ENCODE results near the gene VGLL3. TPM values are rescaled to one million over a fixed set of nuclear protein-coding genes. Genes with fewer than 3 reads are reported as not detected.

The VGLL3 gene
- total RNA-seq, 1 donor from 2014 or later: 177 TPM

DNA sequence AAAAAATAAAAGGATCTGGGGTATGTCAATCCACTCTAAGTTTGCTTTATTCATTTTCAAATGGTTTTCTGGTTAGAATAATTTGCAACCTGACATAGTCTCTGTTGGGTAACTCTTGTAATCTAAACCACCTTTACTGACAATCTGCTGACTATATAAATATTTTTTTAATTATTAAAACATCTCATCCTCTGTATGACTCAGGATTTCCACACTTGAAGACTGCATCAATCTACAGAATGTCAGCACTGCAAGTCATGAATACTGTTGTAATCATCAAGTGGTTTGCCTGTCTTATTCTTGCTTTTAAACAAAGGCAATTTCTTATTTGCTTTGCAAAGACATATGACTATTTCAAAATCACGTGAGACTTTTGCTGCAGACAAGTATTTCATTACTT is 42.1 kb downstream of the VGLL3 start:
- no peaks in the 10 kb centered on the region for H3K9me3 Mint-ChIP-seq (ENCODE audit: low read depth)
- no peak for TF ChIP-seq CTCF (IDR thresholded peaks at IDR 0.05)
- H3K4me1 Mint-ChIP-seq (ENCODE audit: low read depth): peaks cover 78% of the 10 kb centered on the region
- no peak overlapping the region for H3K4me3 Mint-ChIP-seq (ENCODE audit: unreplicated experiment)
- peak overlapping the region; percentile 84 for H3K27ac Mint-ChIP-seq (ENCODE audit: unreplicated experiment)
- H3K36me3 Mint-ChIP-seq (ENCODE audit: low read depth): peaks cover 29% of the 10 kb centered on the region
- H3K27me3 Mint-ChIP-seq (ENCODE audit: low read depth): no peaks in the 10 kb centered on the region
- DNase-seq (ENCODE audit: low spot score): no peak

DNA sequence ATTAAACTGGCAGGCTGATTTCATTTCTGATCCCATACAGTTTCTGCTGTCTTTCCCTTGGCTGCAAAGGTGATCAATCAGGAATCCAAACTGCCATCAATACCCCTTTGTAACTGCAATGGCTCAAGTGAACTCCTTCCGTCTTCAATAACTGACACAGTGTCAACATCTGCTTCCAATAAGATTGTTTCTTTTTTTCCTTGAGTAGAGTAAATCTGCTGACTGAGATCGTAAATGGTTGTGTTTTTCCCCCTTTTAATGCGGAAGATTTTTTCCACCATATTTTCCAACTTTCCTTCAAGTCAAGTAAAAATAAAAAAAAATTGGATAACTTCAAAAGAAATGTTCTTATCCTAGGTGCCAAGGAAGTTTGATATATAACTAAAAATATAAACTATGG is 48.7 kb downstream of the VGLL3 start:
- peaks cover 37% of the 10 kb centered on the region for H3K36me3 Mint-ChIP-seq (ENCODE audit: low read depth)
- peaks cover 4% of the 10 kb centered on the region for H3K9me3 Mint-ChIP-seq (ENCODE audit: low read depth)
- H3K4me3 Mint-ChIP-seq (ENCODE audit: unreplicated experiment): no peak overlapping the region
- peaks cover 62% of the 10 kb centered on the region for H3K4me1 Mint-ChIP-seq (ENCODE audit: low read depth)
- no peak for DNase-seq (ENCODE audit: low spot score)
- TF ChIP-seq CTCF (IDR thresholded peaks at IDR 0.05): no peak
- no peaks in the 10 kb centered on the region for H3K27me3 Mint-ChIP-seq (ENCODE audit: low read depth)
- H3K27ac Mint-ChIP-seq (ENCODE audit: unreplicated experiment): peak overlapping the region; percentile 9

DNA sequence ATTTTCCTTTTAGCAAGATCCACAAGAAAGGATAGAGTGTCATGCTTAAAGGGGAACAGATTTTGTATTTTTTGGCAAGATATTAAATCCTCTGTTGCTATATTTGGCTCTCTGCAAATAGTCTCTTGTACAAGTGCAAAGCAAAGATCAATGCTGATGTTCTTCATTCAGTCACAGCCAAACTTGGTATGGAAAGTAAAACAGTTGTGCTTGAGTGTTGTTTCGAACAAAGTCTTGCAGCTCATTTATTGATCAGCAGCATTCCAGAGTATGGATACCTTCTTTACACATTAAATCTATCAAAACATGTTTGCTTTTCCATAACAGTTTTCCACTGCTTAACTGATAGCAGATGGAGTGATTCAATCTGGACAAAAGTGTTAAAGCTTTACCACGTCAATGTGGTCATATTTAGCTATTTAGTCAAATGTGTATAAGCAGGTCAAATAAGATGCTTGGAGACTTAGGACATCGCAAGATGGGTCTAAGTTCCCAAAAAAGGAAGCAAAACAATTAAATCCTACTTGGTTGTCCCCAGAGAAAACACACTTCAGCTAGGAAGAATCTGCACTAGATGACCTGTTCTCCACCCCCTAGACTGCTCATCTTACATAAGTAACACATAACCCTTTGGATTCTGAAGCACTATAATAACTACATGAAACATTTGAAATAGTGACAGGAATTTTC is 52.4 kb downstream of the VGLL3 start:
- no peak for TF ChIP-seq CTCF (IDR thresholded peaks at IDR 0.05)
- Mint-ChIP-seq H3K27ac (ENCODE audit: unreplicated experiment) (peak overlapping the region; percentile 83), H3K36me3 (ENCODE audit: low read depth) (peaks cover 17% of the 10 kb centered on the region), H3K4me3 (ENCODE audit: unreplicated experiment) (peak overlapping the region; percentile 23), H3K27me3 (ENCODE audit: low read depth) (no peaks in the 10 kb centered on the region), H3K4me1 (ENCODE audit: low read depth) (peaks cover 79% of the 10 kb centered on the region), H3K9me3 (ENCODE audit: low read depth) (peaks cover 7% of the 10 kb centered on the region)
- DNase-seq (ENCODE audit: low spot score): no peak

DNA sequence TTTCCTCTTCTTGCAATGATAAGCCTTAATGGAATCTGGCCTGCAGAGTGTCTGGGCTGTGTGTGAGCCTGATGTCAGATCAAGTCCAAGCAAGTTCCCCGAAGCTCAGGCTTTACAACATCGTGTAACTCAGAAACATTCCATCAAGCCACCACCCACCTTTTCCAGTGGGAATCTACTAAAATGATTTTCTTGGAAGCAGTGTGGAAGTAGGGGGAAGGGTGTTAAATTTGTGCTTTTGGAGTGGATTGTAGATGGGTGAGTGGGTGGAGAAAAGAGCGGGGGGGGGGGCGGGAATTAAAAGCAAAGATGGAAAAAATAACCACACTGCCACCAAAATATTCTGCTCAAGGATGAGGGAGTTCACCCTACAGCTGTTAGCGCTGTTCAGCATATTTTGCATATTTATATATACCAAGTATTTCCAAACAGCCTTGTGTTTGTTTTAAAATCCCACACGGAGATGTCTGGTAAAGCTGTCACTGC is 53.6 kb downstream of the VGLL3 start:
- TF ChIP-seq CTCF (IDR thresholded peaks at IDR 0.05): no peak
- peak overlapping the region; percentile 83 for H3K27ac Mint-ChIP-seq (ENCODE audit: unreplicated experiment)
- no peak overlapping the region for H3K4me3 Mint-ChIP-seq (ENCODE audit: unreplicated experiment)
- H3K9me3 Mint-ChIP-seq (ENCODE audit: low read depth): peaks cover 7% of the 10 kb centered on the region
- H3K27me3 Mint-ChIP-seq (ENCODE audit: low read depth): no peaks in the 10 kb centered on the region
- peaks cover 82% of the 10 kb centered on the region for H3K4me1 Mint-ChIP-seq (ENCODE audit: low read depth)
- H3K36me3 Mint-ChIP-seq (ENCODE audit: low read depth): peaks cover 13% of the 10 kb centered on the region
- DNase-seq (ENCODE audit: low spot score): no peak

GRCh38 chr3:86934851-86935250 is 56.1 kb downstream of the VGLL3 start:
- H3K4me3 Mint-ChIP-seq (ENCODE audit: unreplicated experiment): no peak overlapping the region
- peaks cover 8% of the 10 kb centered on the region for H3K36me3 Mint-ChIP-seq (ENCODE audit: low read depth)
- H3K27me3 Mint-ChIP-seq (ENCODE audit: low read depth): no peaks in the 10 kb centered on the region
- DNase-seq (ENCODE audit: low spot score): no peak
- H3K4me1 Mint-ChIP-seq (ENCODE audit: low read depth): peaks cover 96% of the 10 kb centered on the region
- peaks cover 7% of the 10 kb centered on the region for H3K9me3 Mint-ChIP-seq (ENCODE audit: low read depth)
- H3K27ac Mint-ChIP-seq (ENCODE audit: unreplicated experiment): peak overlapping the region; percentile 13
- TF ChIP-seq CTCF (IDR thresholded peaks at IDR 0.05): no peak

Measured in chondrocyte (in vitro differentiated cells).